Panc1 (cell line): ENCODE data around the gene CEP63. TPM values are rescaled to one million over a fixed set of nuclear protein-coding genes. Genes with fewer than 3 reads are reported as not detected.

Experiments used
- ATAC-seq: fragments of 200-7000 bp; cut with Tn5 transposase; 2 replicates; pipeline ENCODE4 v1.9.1; 2020; ENCODE audit warnings: mild to moderate bottlenecking, moderate library complexity
- BruUV-seq: library from RNA; stranded (reverse); fragments of 400-500 nt; replicated peaks from 2 replicates; lab custom pipeline; 2021; lab: Mats Ljungman, UMichigan
- CTCF ChIA-PET: fragments of 300-600 bp; sonication (Branson Sonifier 250); formaldehyde crosslinking; loops from one replicate; lab custom pipeline; 2022; ENCODE audit warnings: antibody characterized with exemption; lab: Charles Lee
- POLR2A ChIA-PET: fragments of 300-600 bp; sonication (Branson Sonifier 250); formaldehyde crosslinking; loops from one replicate; lab custom pipeline; 2022; ENCODE audit warnings: antibody characterized with exemption; lab: Charles Lee
- DNase-seq: peaks from one replicate; pipeline ENCODE4 v3.0.0-alpha.2; 2010; ENCODE audit warnings: low read depth, low spot score
- H3K27ac ChIP-seq: 2 replicates; pipeline ENCODE4 v1.5.1; 2011; ENCODE audit warnings: mild to moderate bottlenecking, low read length, inconsistent platforms
- H3K27me3 ChIP-seq: fragments of 200-500 bp; sonication (Bioruptor generic); 2 replicates; pipeline ENCODE4 v1.6.0; 2014; ENCODE audit warnings: low read length, inconsistent platforms; ENCODE audit not compliant: control insufficient read depth, insufficient read depth
- H3K36me3 ChIP-seq: fragments of 200-500 bp; sonication (Bioruptor generic); 2 replicates; pipeline ENCODE4 v1.5.1; 2014; ENCODE audit warnings: inconsistent platforms, mild to moderate bottlenecking, low read length, moderate library complexity; ENCODE audit not compliant: control insufficient read depth, insufficient read depth
- H3K4me1 ChIP-seq: 2 replicates; pipeline ENCODE4 v1.5.1; 2011; ENCODE audit warnings: inconsistent platforms, mild to moderate bottlenecking, low read length, moderate library complexity; ENCODE audit not compliant: control insufficient read depth, insufficient read depth
- H3K4me3 ChIP-seq, 2 experiments: 2 replicates each; pipeline ENCODE4 v1.5.1; 2011 to 2012; ENCODE audit warnings: low read depth in 2 of 2, low read length in 2 of 2, mild to moderate bottlenecking in 2 of 2, inconsistent platforms in 1 of 2, moderate library complexity in 1 of 2
- H3K9me3 ChIP-seq: fragments of 200-500 bp; sonication (Bioruptor generic); 2 replicates; pipeline ENCODE4 v1.5.1; 2014; ENCODE audit warnings: low read depth, mild to moderate bottlenecking, inconsistent platforms, low read length, moderate library complexity; ENCODE audit not compliant: control insufficient read depth, insufficient read depth
- CTCF ChIP-seq: fragments of 450-650 bp; IDR thresholded peaks from 2 replicates; pipeline ENCODE4 v1.5.1; 2017; ENCODE audit warnings: mild to moderate bottlenecking
- POLR2AphosphoS5 ChIP-seq: IDR thresholded peaks from 2 replicates; pipeline ENCODE4 v1.6.1; 2012; ENCODE audit warnings: mild to moderate bottlenecking, low read depth, low read length, moderate library complexity
- SIN3A ChIP-seq: IDR thresholded peaks from 2 replicates; pipeline ENCODE4 v1.6.1; 2012; ENCODE audit warnings: low read depth, mild to moderate bottlenecking, low read length, moderate library complexity, borderline replicate concordance; ENCODE audit not compliant: insufficient read depth
- TCF7L2 ChIP-seq: IDR thresholded peaks from 2 replicates; pipeline ENCODE4 v1.6.1; 2011; ENCODE audit warnings: mild to moderate bottlenecking, low read depth, low read length, inconsistent platforms
- in situ Hi-C: cut with HindIII; loops from 2 replicates; pipeline ENCODE4 v1.10.0; 2016; ENCODE audit warnings: low sequenced_read_pairs, low pct_unique_long_range_greater_than_20kb
- intact Hi-C: fragments of 100-400 bp; cut with micrococcal nuclease; formaldehyde crosslinking; loops from one replicate; pipeline ENCODE4 v1.10.0; 2022; ENCODE audit not compliant: unreplicated experiment
- total RNA-seq: library from RNA; stranded (reverse); gene quantifications from one replicate; pipeline ENCODE4 v1.2.1, GENCODE V29; 2021; ENCODE audit not compliant: unreplicated experiment
- TF ChIP-seq, protein P1 (sequence below), 2 experiments: IDR thresholded peaks; 2 replicates each; pipeline ENCODE4 v1.6.1; 2011 to 2012; ENCODE audit warnings: low read depth in 2 of 2, control low read depth in 1 of 2, low read length in 1 of 2, mild to moderate bottlenecking in 1 of 2, moderate library complexity in 1 of 2; ENCODE audit not compliant: insufficient read depth in 1 of 2

CEP63 gene
- total RNA-seq, 1 experiment from 2014 or later, result 30.5 TPM

GRCh38 chr3:134611516-134611915 lies 125.7 kb downstream of the CEP63 start:
- no peak for TF ChIP-seq CTCF
- CTCF ChIA-PET, result no interaction called here
- no peaks in the 10 kb centered on the region for H3K4me1 ChIP-seq
- no TSS peak for BruUV-seq
- ATAC-seq (no peak), DNase-seq (no peak)
- H3K27ac ChIP-seq, result no peak overlapping the region
- POLR2A ChIA-PET, result interaction anchor here (0.5 kb wide), 1 partner anchor 139 kb away, joined by 4 read pairs; no protein-coding TSS in a partner anchor
- no peaks in the 10 kb centered on the region for H3K36me3 ChIP-seq
- no peak overlapping the region for H3K4me3 ChIP-seq
- no peaks in the 10 kb centered on the region; the same call in none of the 2 replicates for H3K27me3 ChIP-seq
- intact Hi-C loops (no loop called here), in situ Hi-C loops (no loop called here)
- no peaks in the 10 kb centered on the region for H3K9me3 ChIP-seq

- no peak for TF ChIP-seq POLR2AphosphoS5
- TF ChIP-seq, protein P1, sequence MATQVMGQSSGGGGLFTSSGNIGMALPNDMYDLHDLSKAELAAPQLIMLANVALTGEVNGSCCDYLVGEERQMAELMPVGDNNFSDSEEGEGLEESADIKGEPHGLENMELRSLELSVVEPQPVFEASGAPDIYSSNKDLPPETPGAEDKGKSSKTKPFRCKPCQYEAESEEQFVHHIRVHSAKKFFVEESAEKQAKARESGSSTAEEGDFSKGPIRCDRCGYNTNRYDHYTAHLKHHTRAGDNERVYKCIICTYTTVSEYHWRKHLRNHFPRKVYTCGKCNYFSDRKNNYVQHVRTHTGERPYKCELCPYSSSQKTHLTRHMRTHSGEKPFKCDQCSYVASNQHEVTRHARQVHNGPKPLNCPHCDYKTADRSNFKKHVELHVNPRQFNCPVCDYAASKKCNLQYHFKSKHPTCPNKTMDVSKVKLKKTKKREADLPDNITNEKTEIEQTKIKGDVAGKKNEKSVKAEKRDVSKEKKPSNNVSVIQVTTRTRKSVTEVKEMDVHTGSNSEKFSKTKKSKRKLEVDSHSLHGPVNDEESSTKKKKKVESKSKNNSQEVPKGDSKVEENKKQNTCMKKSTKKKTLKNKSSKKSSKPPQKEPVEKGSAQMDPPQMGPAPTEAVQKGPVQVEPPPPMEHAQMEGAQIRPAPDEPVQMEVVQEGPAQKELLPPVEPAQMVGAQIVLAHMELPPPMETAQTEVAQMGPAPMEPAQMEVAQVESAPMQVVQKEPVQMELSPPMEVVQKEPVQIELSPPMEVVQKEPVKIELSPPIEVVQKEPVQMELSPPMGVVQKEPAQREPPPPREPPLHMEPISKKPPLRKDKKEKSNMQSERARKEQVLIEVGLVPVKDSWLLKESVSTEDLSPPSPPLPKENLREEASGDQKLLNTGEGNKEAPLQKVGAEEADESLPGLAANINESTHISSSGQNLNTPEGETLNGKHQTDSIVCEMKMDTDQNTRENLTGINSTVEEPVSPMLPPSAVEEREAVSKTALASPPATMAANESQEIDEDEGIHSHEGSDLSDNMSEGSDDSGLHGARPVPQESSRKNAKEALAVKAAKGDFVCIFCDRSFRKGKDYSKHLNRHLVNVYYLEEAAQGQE (IDR thresholded peaks at IDR 0.05; ENCODE audit: insufficient read depth in 1 of 2, low read depth in 2 of 2, low read length in 1 of 2), result no peak
- TF ChIP-seq TCF7L2, result no peak
- no peak for TF ChIP-seq CTCF
- no peak for TF ChIP-seq SIN3A
- ChIA-PET CTCF (no interaction called here), POLR2A (no interaction called here)
- no peaks in the 10 kb centered on the region for H3K9me3 ChIP-seq
- H3K4me3 ChIP-seq, result no peak overlapping the region
- intact Hi-C loops (no loop called here), in situ Hi-C loops (no loop called here)
- no peak for ATAC-seq
- no TSS peak for BruUV-seq
- H3K27me3 ChIP-seq, result no peaks in the 10 kb centered on the region; the same call in 1 of the 2 replicates
- no peaks in the 10 kb centered on the region for H3K4me1 ChIP-seq
- DNase-seq, result no peak
- H3K36me3 ChIP-seq, result no peaks in the 10 kb centered on the region
- H3K27ac ChIP-seq, result no peak overlapping the region
Observed at GRCh38 chr3:134613006-134613520, 127.2 kb downstream of the CEP63 start.
